Ishikawa (cell line): ENCODE results near the gene TRIM67.

Experiments
- CEBPB ChIP-seq: IDR thresholded peaks from 2 replicates; pipeline ENCODE4 v1.6.1; 2012
- EGR1 ChIP-seq: IDR thresholded peaks from 2 replicates; pipeline ENCODE4 v1.6.1; 2012
- EP300 ChIP-seq: IDR thresholded peaks from 2 replicates; pipeline ENCODE4 v1.6.1; 2012; ENCODE audit warnings: borderline replicate concordance
- FOXM1 ChIP-seq: IDR thresholded peaks from 2 replicates; pipeline ENCODE4 v1.6.1; 2012; ENCODE audit warnings: low read depth, borderline replicate concordance
- MAX ChIP-seq: IDR thresholded peaks from 2 replicates; pipeline ENCODE4 v1.6.1; 2012
- NFIC ChIP-seq: IDR thresholded peaks from 2 replicates; pipeline ENCODE4 v1.6.1; 2012
- REST ChIP-seq: IDR thresholded peaks from 2 replicates; pipeline ENCODE4 v1.6.1; 2012; ENCODE audit warnings: low read depth, mild to moderate bottlenecking
- TAF1 ChIP-seq: IDR thresholded peaks from 2 replicates; pipeline ENCODE4 v1.6.1; 2012; ENCODE audit warnings: low read depth, mild to moderate bottlenecking
- TCF12 ChIP-seq: IDR thresholded peaks from 2 replicates; pipeline ENCODE4 v1.6.1; 2012; ENCODE audit warnings: low read depth
- TEAD4 ChIP-seq: IDR thresholded peaks from 2 replicates; pipeline ENCODE4 v1.6.1; 2012
- USF1 ChIP-seq: IDR thresholded peaks from 2 replicates; pipeline ENCODE4 v1.6.1; 2012
- ZBTB7A ChIP-seq: IDR thresholded peaks from 2 replicates; pipeline ENCODE4 v1.6.1; 2012; ENCODE audit warnings: low read depth

GRCh38 chr1:231188768-231189167 is 26.9 kb downstream of the TRIM67 start:
- TF ChIP-seq NFIC (no peak), CEBPB (no peak), ZBTB7A (no peak), MAX (no peak), REST (no peak), TAF1 (no peak), EP300 (no peak), TCF12 (no peak), EGR1 (no peak), FOXM1 (no peak), USF1 (no peak), TEAD4 (no peak)
